Stimulated activated CD4-positive, alpha-beta T cell treated with anti-CD3 and anti-CD28 coated beads, Interleukin-2, amount 100 ng/mL, for 48 hours (primary cell): ENCODE measurements around the gene H2BK1.
A peak's percentile ranks its signal among the peaks of the same experiment; 100 is the strongest.

Experiments
- DNase-seq, 2 donors: peaks; one replicate each; pipeline ENCODE4 v3.0.0-alpha.2; 2020

The H2BK1 gene

DNA sequence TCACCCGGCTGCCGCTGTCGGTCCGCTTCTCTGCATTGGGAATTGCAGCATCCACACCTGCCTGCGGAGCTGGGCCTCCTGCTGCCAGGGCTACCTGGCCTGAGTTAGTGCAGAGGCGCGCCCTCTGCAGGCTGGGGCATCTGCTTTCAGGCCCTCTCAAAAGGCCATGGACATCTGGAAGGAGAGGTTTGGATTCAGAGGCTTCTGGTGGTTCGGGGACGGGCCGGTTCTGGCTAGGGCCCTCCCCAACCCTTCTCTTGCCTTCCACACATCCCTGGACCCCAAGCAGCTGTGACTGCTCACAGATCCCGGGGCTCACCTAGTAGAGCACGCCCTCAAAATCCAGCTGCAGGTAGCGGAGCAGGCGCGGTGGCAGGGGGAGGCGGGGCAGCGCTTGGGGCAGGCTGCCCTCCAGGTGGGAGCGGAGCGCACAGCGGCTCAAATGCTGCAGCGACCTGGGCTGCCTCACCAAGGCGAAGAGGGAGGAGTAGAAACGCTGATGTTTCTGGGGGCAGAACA lies 34.4 kb downstream of the H2BK1 start:
- no peak for DNase-seq

DNA sequence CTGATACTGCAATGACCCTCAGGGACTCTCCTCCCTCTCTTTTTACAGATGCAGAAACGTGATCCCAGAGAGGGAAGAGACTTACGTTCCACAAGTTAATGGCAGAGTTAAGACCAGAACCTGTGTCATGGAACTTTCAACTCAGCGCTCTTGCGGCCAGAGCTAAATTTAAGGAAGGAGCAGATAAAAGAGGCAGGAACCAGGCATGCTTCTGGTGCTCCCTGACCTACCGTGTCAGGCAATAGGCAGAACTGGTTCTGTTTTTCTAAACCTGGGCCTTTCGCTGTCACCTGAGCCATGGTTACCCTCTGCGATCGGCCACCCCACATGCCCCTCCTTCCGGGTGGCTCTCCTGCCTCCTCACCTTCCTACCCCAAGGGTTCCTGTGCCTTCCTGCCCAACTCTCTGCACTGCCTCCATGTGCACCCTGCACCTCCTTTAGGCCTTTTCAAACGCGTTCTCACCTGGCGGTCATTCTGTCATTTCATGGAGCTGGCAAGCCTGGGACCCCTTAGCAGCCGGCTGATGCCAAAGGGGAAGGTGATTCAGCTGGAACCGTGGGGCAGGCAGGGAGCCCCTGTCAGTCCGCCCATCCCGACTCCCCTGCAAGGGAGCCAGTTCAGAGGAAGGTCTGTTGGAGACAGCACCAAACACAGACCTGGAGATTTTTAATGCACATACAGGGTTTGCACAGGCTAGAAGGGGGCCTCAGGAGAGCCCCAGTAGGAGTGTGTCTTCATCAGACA lies 35.1 kb downstream of the H2BK1 start:
- DNase-seq: no peak

DNA sequence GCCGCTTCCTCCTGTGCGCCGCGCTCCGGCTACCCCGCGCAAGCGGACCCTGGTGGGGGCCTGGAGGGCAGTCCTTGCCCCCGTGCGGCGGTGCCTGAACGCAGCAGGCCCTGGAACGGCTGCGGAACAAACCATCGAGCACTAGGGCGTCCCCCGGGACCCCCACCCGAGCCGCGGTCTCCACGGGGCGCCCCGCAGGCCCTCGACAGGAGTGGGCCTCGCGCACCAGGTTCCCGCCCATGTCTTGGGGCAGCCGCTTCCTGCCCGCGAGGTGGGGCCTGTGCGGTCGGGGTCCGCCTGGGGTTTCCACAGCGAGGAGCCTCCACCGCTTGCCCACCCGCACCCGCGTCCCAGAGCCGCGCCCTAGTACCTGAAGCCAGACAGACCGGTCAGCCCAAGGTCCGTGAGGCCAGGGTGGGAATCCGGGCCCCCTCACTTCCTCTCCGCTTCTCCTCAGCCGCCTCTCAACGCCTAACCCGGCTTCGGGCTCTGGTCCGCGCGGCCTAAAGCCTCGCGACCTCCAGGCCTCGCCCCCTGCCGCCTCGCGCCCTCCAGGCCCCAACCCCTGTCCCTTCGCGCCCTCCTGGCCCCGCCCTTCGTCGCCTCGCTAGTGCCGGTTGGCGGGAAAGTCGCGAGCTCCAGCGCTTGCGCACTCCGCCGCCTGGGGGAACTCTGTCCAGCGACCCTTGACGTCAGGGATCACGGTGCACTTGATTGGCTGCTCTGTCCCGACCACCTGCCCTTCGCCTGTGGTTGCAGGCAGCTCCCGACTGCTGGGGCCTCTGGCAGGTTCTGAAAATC lies 35.8 kb downstream of the H2BK1 start:
- peak in 1 of 2 donors; percentile 22 for DNase-seq

DNA sequence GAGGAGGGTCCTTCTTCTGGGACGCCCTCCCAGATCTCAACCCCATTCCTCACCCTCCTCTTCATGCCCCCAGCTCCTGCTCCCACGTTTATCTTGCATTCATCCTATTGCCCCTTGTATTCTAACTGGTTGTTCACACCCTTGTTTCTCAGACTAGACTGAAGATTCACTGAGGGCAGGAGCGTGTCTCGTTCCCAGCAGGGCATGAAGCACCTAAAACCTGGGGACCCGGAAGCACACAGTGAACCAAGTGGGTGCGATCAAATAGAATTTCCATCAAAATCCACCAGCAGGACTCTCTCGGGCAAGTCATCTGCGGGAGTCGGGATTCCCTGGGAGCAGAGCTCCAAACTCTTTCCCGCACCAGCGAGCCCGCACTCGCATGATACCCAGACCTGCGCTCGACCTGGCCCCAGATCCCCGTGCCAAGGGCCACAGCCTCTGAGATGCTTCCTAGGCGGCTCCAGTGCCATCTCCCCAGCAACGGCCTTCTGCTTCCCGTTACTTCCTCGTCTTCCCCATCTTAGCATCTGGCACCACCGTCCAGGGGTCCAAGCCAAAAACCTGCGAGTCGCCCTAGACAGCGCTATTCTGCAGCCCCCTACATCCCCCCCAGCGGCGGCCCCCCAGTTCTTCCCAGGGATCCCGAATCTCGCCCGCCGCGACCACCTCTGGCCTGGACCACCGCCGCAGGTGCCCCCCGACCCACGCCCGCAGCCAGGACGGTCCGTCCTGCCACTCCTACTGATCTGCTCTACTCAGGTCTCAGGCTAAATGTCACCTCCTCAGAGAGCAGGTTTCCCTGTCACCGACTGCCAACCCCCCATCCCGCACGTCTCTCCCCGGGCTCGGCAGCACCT lies 36.7 kb downstream of the H2BK1 start:
- no peak for DNase-seq

DNA sequence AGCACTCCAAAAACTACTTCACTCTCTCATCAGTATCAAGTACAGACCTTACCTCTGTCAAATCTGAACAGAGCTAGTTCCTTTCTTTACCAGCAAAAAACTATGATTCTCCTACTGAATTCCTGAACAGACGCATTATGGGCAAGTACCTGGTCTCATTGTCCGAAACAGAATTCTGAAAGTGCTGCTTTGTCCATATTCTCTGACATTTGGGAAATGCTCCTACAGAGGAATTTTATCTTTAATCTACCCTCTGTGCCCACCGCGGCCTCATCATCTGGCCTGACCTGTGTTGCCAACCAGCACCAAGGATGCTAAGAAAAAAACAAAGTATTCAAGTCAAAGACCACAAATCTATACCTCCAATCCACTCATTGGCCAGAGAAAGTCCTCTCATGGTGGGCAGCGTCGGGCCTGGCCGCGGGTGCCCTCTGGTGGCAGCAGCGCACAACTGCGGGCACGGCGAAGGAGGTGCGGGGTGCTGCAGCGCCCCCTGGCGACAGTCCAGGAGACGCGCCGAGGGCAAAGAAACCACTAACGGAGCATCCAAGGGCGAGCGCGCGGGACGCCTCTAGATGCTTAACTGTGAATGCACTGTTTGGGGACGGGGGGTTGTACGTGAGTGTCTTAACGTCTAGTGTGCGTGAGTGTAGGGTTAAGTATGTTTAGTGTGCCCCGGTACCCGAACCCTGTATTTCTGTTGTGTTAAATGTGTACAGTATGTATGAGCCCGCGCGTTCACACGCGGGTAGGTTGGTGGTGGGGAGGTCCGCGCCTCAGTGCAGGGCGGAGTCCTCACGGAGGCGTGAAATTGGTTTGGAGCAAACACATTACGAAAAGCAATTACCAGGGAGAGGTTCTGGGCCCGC lies 37.8 kb downstream of the H2BK1 start:
- DNase-seq: peak; percentile 80 to 86

DNA sequence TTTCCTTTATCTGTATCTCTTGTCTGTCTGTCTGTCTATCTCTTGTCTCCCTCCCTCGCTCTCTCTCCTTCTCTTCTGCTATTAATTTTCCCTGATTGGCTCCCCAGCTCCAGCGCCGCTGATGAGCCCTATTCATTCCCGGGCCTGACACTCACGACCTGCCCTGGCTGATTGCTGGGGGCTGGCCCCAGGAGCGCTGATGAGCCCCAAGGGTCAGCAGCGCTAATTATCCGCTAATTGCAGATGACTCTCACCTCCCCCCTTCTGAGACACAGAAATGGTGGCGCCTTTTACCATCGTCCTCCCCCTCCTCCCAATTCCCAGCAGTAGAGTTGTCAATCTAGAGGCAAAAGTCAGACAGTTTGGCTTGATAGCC lies 41.5 kb downstream of the H2BK1 start:
- no peak for DNase-seq

DNA sequence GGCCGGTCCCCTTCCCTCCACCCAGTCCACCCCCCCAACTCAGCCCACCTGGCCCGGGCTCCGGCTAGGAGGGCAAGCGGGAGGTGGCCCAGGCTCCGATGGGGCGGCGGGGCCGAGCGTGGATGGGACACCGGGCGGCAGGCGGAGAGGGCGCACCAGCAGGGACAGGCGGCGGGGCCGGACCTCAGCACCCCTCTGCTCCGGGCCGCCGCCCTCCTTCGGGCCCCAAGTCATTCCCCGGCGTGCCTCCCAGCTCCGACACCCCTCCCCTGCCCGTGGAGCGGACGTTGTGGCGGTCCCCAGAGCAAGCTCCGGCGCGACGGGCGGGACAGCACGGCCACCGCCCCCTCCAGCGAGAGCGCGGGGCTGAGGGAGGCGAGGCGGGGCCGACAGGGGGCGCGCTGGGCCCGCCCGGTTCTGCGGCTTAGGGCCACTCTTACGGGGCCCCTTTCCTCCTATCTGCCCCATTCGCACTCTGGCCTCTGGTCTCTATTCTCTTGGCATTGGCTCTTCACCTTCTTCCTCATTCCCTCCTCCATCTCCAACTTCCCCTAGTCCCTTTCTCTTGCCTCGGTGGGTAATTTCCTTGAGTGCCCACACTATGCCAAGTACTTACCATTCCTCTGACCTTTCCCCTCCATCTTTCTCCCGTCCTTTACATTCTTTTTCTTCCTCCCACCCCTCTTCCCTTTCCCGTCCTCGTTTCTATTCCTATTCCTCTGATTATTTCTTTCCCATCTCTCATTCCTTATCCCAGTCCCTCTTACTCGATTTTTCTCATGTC lies 42.1 kb downstream of the H2BK1 start:
- DNase-seq: peak; percentile 67 to 68

DNA sequence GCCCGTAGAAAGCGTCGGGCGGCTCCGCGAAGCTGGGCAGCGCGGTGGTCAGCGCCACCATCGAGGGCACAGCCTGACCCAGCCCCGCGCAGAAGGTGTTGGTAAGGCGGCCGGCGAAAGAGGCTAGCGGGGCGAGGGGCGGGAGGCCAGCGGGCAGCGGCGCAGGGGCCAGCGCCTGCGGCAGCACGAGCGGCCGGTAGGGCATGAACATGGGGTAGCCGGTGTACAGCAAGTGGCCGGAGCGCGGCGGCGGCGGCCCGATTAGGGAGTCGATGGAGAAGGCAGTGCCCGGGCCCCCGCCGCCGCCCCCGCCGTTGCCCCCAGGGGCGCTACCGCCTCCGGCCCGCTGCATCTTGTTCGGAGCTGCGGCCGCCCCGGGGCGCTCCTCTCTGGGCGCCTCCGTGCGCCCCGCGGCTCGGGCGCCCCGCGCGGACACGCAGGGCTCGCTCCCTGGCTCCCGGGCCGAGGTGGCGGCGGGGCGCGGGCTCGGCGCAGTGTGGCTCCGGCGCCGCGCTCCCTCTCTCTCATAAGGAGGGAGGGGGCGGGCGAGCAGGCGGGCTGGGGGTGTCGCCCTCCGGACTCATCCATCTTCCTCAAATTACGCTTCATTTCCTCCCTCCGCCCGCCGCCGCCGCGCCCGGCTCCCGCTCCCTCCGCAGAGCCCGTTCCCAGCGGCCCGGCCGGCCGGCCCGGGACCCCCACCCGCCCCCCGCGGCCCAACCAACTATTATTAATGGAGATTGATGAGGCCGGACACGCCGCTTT lies 42.9 kb downstream of the H2BK1 start, which contains the start of gene GBX1:
Gene GBX1 (minus strand): TSS at position 498 of the 765 bp plus-strand sequence. CDS start 146 bp downstream, at position 352.
- DNase-seq: no peak

DNA sequence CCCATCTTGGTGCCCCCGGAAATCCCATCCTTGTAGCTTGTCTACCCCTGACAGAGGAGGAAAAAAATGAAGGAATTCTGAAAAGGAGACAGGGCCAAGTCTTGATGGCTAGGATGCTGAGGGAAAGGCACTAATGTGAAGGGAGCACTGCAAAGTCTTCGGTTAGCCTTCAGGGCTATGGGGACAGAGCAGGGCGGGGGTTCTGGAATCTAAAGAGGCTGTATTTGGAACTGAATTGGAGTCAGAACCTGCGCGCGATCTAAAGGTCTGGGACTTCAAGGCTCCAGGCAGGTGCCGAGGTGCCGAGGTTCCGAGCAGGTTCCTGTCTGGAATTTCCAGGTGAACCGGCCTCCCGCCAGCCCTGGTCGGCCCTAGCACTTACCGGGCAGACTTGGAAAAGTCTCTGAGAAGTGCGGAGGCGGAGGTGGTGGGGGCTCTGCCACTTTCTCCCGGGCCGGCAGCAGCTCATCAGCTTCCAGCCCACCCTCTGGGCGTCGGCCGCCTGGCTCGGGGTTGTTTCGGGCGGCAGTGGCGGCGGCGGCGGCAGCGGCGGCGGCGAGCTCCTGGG lies 43.6 kb downstream of the H2BK1 start:
- DNase-seq: no peak

DNA sequence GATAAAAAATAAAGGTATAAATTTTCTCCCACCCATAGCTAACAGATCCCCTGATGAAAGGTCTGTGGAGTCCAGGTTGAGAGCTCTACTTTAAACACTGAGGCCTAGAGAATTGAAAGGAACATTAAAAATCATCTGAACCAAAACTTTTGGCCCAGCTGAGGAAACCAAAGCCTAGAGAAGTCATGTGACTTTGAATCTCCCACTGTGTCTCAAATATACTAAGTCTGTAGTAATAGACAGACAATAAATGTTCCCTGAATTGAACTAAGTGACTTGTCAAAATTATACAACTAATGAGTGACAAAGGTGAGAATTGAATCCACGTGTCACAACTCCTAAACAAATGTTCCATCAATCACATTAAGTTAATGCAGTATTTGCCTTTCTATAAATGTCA lies 48.5 kb downstream of the H2BK1 start:
- DNase-seq: no peak
